Activated T-cell treated with anti-CD3 and anti-CD28 coated beads for 4 hours (primary cell): ENCODE data around the gene PXDC1.
"Not testable (repeated sequence)": the region's sequence is repeated elsewhere in the genome, so short reads cannot be mapped to it uniquely, and the experiment has no call there.

ENCODE experiments used
- DNase-seq: peaks from one replicate; pipeline ENCODE4 v3.0.0-alpha.2; 2020

Gene PXDC1

DNA sequence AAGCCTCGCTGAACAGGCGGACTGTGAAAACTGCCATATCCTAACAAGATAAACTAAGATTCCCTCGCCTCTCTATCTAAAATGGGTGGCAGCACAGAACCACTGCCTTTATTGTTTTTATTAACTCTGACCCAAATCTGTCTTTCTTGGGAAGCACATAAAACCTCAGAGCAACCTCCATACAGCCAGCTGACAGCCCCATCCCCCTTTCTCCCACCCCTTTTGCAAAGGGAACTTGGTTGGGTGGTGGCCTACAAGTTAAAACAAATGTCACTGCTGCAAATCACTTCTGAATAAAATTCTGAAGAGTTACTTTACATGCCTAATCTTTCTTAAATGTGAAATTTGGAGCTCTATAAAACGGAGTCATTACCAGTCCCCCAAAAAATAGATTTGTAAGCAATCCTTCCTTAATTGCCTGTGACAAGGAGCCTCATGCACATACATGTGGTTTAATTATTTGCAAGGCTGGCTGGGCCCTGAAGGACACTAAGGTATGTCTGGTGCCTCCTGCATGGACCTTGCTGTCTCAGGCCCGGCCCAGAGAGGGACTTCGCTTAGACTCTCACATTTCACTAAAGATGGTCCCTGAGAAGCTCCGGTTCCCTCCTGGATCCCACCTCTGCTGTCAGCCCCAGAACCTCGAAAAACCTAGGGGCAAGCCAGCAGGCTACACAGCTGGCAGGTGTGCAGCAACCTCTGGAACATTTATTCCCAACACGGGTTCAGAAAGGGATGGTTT lies 21.7 kb downstream of the PXDC1 start:
- no peak for DNase-seq

DNA sequence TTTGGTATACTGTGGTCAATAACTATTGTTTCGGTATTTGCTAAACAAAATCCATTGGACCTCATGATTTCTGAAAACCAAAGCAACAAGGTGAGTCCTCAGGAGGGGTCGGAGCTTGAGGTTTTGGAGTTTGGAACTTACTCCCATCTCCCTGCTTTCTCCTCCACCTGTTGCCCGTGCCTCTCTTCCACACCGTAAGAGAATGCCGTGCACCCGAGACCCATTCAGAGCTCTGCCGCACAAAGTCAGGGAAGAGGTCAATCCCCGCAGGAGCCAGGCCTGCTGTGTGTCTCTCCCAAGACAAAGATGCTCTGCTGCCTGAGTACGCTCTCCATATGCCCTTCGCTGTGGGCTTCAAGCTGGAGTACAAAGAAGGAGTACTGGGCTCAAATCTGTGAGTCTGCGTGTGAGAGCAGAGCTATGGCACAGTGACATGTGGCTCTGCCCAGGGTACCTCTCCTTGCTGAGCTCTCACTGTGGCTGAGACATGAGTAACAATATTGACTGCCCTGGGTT lies 23.9 kb downstream of the PXDC1 start:
- no peak for DNase-seq

DNA sequence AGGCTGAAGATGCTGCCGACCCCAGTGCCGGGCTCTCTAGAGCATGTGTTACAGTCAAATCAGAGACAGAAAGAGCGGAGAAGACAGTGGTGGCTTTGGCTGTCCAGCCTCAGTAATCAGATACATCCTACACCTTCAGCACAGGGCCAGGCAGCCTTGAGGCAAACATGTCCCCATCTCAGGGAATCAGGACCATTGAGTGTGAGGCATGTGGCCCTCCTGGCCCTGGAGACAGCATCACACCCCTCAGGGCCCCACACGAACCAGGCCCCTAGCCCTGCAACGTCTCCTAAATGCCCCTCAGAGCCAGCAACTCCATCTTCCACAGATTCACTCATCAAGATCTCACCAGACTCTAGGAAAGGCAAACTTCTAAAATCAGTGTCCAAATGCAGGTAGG lies 24.5 kb downstream of the PXDC1 start:
- no peak for DNase-seq

DNA sequence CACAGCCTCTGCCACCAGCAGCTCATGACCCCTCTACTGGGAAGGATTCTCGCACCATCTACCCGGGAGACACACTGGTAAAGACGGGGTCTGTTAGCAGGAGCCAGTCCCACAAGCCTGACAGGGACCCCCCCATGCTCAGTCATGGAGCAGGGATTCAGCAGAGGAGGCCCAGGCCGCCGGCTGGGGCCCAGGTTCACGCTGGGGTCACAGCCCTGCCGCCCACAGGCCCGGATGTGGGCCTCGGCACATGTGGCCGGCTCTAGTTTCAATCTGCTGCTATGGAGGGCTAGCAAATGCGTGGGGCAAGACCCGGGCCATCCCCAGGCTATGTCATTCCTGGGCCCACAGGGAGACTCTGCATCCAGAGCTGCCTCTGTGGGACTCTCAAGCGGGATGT lies 25.1 kb downstream of the PXDC1 start:
- no peak for DNase-seq

DNA sequence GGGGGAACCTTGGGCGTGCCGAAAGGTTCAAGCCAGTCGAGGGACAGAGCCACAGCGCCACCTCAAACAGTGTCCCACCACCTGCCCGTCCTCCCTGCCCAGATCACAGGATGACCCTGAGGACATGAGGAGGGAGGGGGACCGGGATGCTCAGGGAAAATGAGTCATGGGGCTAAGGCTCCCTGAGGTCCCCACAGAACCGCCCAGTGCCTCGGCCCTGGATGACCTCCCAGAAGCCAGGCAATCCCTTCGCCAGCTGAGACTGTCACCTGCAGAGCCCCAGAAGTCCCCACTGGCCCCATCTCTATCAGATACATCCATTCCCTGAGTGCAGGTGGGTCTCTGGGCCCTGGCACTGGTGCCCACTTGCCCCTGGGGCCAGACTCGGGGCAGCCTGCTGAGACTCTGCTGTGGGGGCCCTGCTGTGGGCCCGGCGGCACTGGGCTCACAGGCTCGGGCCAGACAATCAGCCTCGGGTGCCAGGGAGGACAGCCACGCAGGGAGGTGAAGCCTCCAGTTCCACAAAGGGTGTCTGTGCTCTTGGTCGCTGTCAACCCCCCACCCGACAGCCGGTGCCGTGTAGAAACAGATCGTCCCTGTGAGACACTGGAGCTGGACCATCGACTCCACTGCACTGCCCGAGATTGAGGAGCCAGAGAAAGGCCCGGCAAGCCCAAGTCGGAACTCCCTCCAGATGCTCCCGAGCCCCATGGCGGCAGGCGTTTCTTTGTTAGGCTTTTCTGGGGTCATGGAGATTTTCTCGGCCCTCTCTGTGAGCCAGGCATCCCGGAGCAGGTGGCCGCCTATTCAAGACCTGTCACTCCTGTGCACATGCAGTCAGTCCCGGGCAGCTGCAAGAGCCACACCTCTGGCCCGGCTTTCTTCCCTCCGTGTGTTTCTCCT lies 26.1 kb downstream of the PXDC1 start:
- no peak for DNase-seq

DNA sequence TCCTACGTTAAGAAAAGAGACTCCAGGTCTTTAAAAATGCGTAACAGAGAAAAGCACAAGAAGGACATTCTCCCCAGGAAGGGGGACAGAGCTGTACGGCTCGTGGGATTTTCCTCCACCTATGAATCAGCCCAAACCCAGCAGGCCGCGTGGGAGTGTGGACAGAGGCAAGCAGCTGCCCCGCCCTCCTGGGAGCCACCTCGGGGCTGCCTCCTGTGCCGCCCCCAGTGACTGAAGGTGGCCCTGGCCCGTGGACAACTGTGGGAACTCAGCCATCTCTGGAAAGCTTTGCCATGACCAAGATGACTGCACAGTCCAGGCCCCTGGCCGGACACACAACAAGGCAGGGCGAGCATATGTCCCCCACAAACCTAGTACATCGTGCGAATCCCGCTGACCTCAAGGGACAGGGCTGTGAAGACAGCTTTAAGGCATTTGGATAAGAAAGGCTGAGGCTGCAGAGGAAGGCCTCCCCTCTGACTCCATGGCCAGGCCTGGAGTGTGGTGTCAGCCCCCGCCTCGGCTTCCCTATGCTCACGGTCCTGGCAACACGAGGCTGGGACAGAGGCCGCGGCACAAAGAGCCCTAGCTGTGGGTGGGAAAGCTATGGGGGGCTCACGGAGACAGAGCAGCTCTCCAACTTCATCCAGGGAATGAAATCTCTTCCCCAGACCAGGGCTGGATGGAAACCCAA lies 26.9 kb downstream of the PXDC1 start:
- no peak for DNase-seq

DNA sequence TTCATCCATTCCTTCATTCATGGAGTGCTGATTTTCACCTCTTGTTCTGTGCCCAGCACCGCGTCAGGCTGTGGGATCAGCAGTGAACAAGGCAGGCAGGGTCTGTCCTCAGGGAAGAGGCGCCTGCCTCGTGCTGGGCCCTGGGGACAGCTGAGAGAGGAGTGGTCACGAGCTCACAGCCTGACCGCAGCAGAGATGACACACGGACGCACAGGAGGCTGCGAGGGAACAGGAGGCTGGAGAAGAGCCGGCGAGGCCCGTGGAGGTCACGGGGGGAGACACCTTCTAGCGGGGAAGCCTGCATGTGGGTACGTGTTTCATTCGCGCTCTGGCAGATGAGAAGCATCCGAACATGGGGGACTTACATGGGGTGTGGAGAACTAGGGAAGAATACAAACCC lies 27.5 kb downstream of the PXDC1 start:
- DNase-seq, result no peak

DNA sequence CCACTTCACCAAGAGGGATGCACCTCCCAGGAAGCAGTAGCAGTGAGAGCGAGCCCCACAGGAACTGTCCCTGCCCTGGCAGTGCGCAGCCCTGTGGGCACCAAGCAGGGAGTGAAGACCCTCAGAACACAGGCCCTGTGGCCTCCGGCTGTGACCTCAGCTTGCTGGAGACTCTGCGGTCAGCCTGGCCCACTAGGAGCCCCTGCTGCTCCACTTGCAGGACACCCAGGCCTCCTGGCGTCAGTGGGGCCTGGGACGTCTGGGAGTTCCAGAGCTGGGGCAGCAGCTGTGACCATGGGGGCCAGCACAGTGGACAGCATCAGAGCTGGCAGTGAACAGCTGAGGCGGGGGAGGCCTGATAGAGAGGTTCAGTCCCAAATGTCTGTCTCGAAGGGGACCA lies 28.3 kb downstream of the PXDC1 start:
- DNase-seq, result no peak

DNA sequence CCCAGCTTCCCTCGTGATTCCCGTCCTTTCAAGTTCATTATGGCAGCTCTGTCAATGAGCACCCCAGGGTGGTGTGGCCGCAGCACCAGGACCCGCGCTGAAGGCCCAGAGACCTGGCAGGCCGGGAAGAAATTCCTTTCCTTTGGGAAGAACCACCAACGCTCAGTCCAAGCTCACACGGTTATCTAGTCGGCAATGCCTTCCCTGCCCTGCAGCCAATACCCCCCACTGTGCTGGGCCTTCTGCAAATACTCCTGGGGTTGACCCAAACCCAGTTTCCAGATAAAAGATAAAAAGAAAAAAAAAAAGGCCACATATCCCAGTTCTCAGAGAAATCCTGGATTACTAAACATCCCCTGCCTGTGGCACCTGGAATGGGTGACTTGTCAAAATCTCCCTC lies 28.7 kb downstream of the PXDC1 start:
- DNase-seq, result no peak

DNA sequence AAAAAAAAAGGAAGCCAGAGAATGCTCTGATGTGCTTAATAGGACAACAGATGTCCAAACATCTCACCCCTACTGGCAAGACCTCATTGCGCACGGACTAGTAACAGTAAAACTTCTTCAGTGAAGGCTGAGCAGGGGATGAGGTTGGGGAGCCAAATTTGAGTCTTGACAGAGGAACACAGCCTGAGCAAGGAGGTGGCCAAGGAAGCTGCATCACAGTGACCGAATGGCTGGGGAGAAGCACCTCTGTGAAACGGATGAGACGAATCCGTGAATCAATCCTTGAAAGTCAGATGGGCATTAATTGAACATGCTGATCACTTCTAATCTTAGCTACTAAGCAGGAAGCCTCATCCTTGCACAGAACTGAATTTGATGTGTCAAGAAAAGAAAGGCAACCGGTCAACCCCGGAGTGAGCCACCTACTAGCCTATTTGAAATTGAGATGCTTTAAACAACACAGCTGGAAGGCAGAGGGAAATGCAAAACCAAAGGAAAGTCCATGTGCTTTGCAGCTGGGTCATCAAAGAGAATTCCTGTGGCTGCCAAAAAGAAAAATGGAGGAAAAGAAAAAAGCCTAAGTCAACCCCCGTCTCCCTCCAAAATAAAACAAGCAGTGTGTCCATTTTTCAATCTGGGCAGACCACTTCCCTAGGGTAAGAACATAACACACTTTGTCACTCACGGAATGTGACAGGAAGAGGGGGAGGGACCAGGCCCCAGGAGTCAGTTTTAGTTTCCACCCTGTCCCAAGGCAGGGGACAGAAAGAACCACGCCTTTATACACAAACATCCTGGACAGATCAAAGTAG lies 29.5 kb downstream of the PXDC1 start:
- no peak for DNase-seq

DNA sequence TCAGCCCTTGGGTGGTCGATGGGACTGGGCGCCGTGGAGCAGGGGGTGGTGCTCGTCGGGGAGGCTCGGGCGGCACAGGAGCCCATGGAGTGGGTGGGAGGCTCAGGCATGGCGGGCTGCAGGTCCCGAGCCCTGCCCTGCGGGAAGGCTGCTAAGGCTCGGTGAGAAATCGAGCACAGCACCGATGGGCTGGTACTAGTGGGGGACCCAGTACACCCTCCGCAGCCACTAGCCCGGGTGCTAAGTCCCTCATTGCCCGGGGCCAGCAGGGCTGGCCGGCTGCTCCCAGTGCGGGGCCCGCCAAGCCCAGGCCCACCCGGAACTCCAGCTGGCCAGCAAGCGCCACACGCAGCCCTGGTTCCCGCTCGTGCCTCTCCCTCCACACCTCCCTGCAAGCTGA lies 30.7 kb downstream of the PXDC1 start:
- not testable (repeated sequence) for DNase-seq

DNA sequence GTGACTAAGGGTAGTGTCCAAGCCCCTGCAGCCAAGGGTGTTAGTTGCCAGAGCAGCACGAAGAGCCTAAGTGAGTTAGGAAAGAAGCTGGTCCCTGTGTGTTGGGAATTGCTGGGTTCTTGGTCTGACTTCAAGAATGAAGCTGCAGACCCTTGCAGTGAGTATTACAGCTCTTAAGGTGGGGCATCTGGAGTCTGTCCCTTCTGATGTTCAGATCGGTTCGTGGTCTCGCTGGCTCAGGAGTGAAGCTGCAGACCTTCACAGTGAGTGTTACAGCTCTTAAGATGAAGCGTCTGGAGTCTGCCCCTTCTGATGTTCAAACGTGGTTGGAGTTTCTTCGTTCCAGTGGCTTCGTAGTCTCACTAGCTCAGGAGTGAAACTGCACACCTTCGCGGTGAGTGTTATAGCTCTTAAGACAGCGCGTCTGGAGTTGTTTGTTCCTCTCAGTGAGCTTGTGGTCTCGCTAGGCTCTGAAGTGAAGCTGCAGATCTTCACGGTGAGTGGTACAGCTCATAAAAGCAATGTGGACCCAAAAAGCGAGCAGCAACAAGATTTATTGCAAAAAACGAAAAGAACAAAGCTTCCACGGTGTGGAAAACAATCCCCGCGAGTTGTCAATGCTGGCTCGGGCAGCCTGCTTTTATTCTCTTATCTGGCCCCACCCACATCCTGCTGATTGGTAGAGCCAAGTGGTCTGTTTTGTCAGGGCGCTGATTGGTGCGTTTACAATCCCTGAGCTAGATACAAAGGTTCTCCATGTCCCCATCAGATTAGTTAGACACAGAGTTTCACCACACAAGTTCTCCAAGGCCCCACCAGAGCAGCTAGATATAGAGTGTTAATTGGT lies 31.8 kb downstream of the PXDC1 start:
- DNase-seq, result no peak

DNA sequence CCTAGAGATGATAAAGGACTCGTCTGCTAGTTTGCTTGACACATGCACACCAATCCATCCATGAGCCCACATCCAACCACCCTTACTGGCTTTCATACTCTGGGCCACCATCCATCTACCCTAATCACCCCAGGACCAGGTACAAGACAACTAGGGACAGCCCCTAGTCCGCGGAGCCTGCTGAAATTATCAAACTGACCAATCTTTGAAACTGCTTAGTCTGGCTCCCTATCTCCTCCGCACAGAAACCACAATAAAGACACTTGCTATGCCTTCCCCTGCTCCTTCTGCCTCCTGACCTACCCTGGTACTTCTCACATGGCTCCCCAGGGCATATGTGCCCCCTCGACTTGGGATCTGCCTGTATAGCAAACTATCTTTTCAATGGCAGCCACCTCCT lies 33.1 kb downstream of the PXDC1 start:
- no peak for DNase-seq

DNA sequence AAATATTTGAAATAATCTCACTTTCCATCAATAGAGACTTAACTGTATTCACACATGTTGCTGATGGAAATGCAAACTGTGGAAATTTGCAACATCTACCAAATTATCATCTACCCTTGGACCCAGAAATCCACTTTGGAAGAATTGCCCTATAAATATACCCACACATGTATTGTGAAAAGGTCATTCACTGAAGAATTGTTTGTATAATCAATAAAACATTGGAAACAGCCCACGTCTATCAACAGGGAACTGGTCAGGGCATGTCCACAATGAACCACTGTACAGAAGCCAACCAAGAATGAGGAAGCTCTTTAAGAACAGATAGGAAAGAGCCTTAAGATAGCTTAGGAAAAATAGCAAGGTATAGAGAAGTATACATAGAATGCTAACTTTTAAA lies 36.2 kb downstream of the PXDC1 start:
- DNase-seq, result no peak

DNA sequence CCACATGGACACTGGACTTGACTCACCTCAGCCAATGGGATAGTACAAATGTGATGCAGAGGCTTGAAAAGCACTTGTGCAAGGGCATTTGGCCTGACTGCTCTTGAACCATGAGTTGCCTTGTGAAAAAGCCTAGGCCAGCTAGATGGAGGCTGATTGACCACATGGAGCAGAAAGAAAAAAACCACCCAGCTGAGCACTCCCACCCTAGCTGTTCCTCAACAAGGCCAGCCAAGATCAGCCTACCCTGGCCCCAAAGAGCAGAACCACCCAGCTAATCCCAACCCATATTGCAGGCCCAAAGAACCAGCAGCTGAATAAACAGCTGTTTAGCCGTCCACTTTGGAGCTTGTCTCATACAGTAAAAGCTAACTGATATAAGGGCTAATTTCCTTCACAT lies 36.7 kb downstream of the PXDC1 start:
- no peak for DNase-seq

DNA sequence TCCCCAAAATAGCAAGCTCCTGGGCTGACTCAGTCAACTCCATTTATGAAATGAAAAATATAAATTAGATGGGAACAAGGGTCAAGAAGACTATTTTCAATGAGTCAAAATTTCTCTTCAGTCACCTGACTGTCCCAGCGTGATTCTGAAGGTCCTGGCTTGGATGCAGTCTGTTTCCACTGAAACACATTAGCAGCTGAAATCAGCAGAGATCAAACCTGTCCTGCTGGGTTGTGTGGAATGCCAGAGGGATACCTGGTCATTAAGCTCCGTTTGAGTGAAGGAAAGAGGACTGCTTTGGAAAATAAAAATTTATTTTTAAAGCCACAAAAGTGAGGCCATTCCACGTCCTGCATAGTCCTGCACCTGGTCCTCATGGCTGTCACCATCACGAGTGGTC lies 37.4 kb downstream of the PXDC1 start:
- DNase-seq, result no peak

DNA sequence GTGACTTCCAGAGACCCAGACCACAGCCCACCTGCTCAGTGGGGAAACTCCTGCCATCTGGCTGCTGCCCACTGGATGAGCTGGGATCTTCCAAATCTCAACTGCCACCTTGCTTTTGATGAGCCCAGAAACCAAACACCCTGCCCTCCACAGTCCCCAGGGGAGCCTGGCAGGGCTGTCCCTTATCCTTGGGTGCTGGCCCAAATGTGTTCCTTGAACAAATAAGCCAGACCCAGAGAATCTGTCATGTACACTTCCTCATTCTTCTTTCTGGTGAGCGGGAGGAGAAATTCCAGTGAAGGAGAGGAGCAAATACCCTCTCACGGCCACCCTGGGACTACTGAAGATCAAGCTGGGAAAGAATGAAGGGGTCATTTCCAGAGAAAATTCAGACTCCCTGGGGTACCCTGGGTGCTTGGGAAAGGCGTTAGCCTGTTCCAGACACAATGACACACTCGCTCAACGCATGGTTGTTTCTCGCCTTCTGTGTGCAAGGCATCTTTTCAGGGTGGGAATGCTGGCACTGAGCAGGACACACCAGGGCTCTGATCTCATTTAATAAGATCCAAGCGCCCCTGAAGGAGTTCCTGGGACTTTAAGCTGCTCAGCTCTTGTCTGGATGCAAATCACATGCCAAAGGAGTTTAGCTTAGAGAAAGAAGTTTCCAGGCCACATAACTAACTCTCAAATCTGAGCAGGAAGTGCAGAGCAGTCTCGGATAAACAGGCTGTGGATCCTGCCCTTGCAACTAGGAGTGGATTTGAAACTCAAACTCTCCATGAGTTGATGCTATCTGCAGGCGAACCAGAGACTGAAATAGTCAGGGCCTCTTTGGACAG lies 38.5 kb downstream of the PXDC1 start:
- DNase-seq, result no peak

DNA sequence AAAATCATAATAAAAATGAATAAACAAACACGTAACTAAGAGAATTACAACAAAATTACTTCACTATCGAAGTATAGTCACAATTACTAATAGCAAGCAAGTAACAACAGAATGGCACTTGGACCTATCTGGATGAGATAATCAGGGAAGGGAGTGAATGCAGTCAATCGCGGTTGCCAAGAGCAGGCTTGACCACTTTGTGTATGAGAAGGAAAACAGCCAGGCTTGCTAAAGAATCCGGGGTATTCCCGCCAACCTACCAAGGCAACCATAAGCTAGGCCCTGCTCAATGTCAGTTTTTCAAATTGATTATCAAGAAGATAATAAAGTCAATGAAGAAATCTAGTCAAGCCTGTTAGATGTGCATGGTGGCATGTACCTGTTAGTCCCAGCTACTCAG lies 39.7 kb downstream of the PXDC1 start:
- DNase-seq, result no peak

DNA sequence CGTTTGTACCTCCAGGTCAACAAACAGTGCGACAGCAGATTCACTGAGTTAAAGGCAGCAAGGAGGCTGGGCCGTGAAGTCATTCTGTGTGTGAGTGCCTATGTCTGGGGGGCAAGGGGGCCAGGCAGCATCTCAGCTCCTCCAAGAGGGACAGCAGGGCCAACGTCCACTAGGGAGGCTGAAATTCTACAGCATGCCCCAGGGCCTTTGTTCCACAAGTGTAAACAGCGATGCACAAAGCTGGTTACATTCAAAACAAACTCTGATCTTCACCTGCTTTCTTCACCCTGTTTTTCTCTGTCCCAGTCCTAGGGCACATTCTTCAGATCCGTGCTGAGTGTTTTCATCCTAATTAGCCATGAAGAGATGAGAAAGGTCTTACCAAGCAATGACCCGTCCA lies 41.1 kb downstream of the PXDC1 start:
- no peak for DNase-seq

DNA sequence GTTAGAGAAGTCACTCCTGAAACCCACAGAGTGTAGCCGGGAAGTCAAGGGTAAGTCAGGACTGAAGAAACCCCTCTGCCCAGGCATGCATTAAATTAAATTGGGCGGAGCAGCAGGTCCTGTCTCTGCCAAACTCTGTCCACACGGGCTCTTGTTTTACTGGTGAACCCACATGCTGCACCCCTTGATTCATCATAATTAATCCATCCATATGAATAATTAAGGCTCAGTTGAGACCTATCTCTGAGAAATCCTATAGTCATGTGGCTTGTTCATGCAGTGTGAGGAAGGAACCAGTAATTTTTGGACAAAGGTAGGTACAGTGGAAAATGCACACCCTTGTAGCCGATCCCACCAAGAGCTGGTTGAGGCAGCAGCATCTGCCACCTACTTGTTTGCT lies 43.0 kb downstream of the PXDC1 start:
- DNase-seq, result no peak
